Activated CD8-positive, alpha-beta memory T cell treated with anti-CD3 and anti-CD28 coated beads for 36 hours (primary cell): ENCODE results near the gene DNM3. TPM values are rescaled to one million over a fixed set of nuclear protein-coding genes. Genes with fewer than 3 reads are reported as not detected.

ENCODE experiments used
- CTCF ChIA-PET: fragments of 350-600 bp; sonication (Branson Sonifier 250); formaldehyde crosslinking; loops from one replicate; lab custom pipeline; 2021; ENCODE audit warnings: antibody characterized with exemption; lab: Charles Lee
- POLR2A ChIA-PET: fragments of 350-600 bp; sonication (Branson Sonifier 250); formaldehyde crosslinking; loops from one replicate; lab custom pipeline; 2021; ENCODE audit warnings: antibody characterized with exemption; lab: Charles Lee
- total RNA-seq, 2 experiments: library from RNA; stranded (reverse); gene quantifications; one replicate each; pipeline ENCODE4 v1.2.3, GENCODE V29; 2021

The DNM3 gene
- total RNA-seq, 2 experiments from 2014 or later = 0.57 to 0.78 TPM

- CTCF ChIA-PET = no interaction called here
- POLR2A ChIA-PET = no interaction called here
These were observed 611.3 kb downstream of the DNM3 start for GRCh38 chr1:172452536-172453152.

- ChIA-PET POLR2A (no interaction called here), CTCF (interaction anchor here (0.8 kb wide), 1 partner anchor 8 kb away, joined by 3 read pairs; no protein-coding TSS in a partner anchor)
These were observed 611.9 kb downstream of the DNM3 start for GRCh38 chr1:172453153-172453545.

- CTCF ChIA-PET = interaction anchor here (0.8 kb wide), 1 partner anchor 9 kb away, joined by 3 read pairs; no protein-coding TSS in a partner anchor
These were observed 612.3 kb downstream of the DNM3 start for GRCh38 chr1:172453607-172454006.

GRCh38 chr1:172455451-172455850 is 614.2 kb downstream of the DNM3 start:
- POLR2A ChIA-PET = no interaction called here
- CTCF ChIA-PET = no interaction called here

More at GRCh38 chr1:172453607-172454006, 612.3 kb downstream of the DNM3 start:
- POLR2A ChIA-PET = no interaction called here

- ChIA-PET CTCF (no interaction called here), POLR2A (no interaction called here)
These were observed 615.1 kb downstream of the DNM3 start for GRCh38 chr1:172456344-172456769.

- ChIA-PET POLR2A (no interaction called here), CTCF (no interaction called here)
These were observed 616.3 kb downstream of the DNM3 start for GRCh38 chr1:172457479-172458130.

- ChIA-PET CTCF (interaction anchor here (0.5 kb wide), 1 partner anchor 50 kb away, joined by 3 read pairs; no protein-coding TSS in a partner anchor), POLR2A (interaction anchor here (0.6 kb wide), 1 partner anchor 679 kb away, joined by 3 read pairs; the partner anchor contains the start of gene METTL13)
These were observed 618.9 kb downstream of the DNM3 start for GRCh38 chr1:172460177-172460576.

- ChIA-PET POLR2A (no interaction called here), CTCF (no interaction called here)
These were observed 619.6 kb downstream of the DNM3 start for GRCh38 chr1:172460887-172461315.

Other genes starting within 250 kb of the DNM3 start
- gene MYOCOS, start 219.3 kb upstream of the DNM3 start, total RNA-seq = not detected
- gene MYOC, start 188.8 kb upstream of the DNM3 start, total RNA-seq = not detected
- gene VAMP4, start 99.4 kb upstream of the DNM3 start, total RNA-seq = 1 to 10 TPM; 5.8 to 7.0 TPM
- 10 to 100 TPM; 59.7 to 66.0 TPM for gene METTL13, start 59.8 kb upstream of the DNM3 start, total RNA-seq